CD14-positive monocyte (primary cell): Measurements from ENCODE around the gene RAD51C. TPM values are rescaled to one million over a fixed set of nuclear protein-coding genes. Genes with fewer than 3 reads are reported as not detected.
"Not testable (repeated sequence)": the region's sequence is repeated elsewhere in the genome, so short reads cannot be mapped to it uniquely, and the experiment has no call there.

Experiments used
- DNase-seq, 3 donors: peaks; one replicate each; pipeline ENCODE4 v3.0.0-alpha.2; 2011 to 2022
- H2AFZ ChIP-seq: 2 replicates; pipeline ENCODE4 v1.6.0; 2012; ENCODE audit warnings: mild to moderate bottlenecking, low read depth, low read length, inconsistent platforms; ENCODE audit not compliant: insufficient read depth, poor library complexity, severe bottlenecking
- H3K27ac ChIP-seq, 2 donors: 1 replicate in 1 of 2; 2 replicates in 1 of 2; pipeline ENCODE4 v1.5.1; 2012 to 2013; ENCODE audit warnings: low read length in 2 of 2, control low read depth in 1 of 2, inconsistent platforms in 1 of 2, low read depth in 1 of 2, mild to moderate bottlenecking in 1 of 2
- H3K27me3 ChIP-seq, 2 donors: one replicate each; pipeline versions ENCODE4 v1.6.0 to v1.6.1; 2011 to 2013; ENCODE audit warnings: low read length in 2 of 2; ENCODE audit not compliant: control insufficient read depth in 2 of 2, insufficient read depth in 2 of 2
- H3K36me3 ChIP-seq, 2 donors: replicated peaks in 1 of 2; 1 replicate in 1 of 2; 2 replicates in 1 of 2; pipeline versions ENCODE4 v1.5.1 to v1.6.1; 2012 to 2013; ENCODE audit warnings: low read length in 2 of 2, control low read depth in 1 of 2, inconsistent platforms in 1 of 2, mild to moderate bottlenecking in 1 of 2; ENCODE audit not compliant: insufficient read depth in 2 of 2, control insufficient read depth in 1 of 2
- H3K4me1 ChIP-seq, 2 donors: 1 replicate in 1 of 2; 2 replicates in 1 of 2; pipeline versions ENCODE4 v1.5.1 to v1.6.1; 2012 to 2013; ENCODE audit warnings: low read length in 2 of 2, control low read depth in 1 of 2, inconsistent platforms in 1 of 2, mild to moderate bottlenecking in 1 of 2, moderate library complexity in 1 of 2; ENCODE audit not compliant: insufficient read depth in 2 of 2, control insufficient read depth in 1 of 2
- H3K4me2 ChIP-seq: replicated peaks from 2 replicates; pipeline ENCODE3; 2012; ENCODE audit warnings: low read length, moderate library complexity, mild to moderate bottlenecking; ENCODE audit not compliant: poor library complexity, severe bottlenecking; ENCODE audit errors: extremely low read depth
- H3K4me3 ChIP-seq, 3 experiments: fragments of 200-600 bp in 1 of 3; sonication (generic) in 1 of 3; replicated peaks in 1 of 3; 1 replicate in 2 of 3; 2 replicates in 1 of 3; pipeline ENCODE4 v1.5.1; 2011 to 2013; ENCODE audit warnings: low read length in 3 of 3, mild to moderate bottlenecking in 3 of 3, control low read depth in 2 of 3, low read depth in 2 of 3, inconsistent platforms in 1 of 3, moderate library complexity in 1 of 3
- H3K79me2 ChIP-seq: 2 replicates; pipeline ENCODE4 v1.6.0; 2012; ENCODE audit warnings: mild to moderate bottlenecking, control low read depth, inconsistent platforms, low read length, moderate library complexity; ENCODE audit not compliant: insufficient read depth
- H3K9ac ChIP-seq: 2 replicates; pipeline ENCODE4 v1.6.0; 2017; ENCODE audit warnings: low read length, mild to moderate bottlenecking; ENCODE audit not compliant: insufficient read depth, poor library complexity, severe bottlenecking
- H3K9me3 ChIP-seq, 2 donors: replicated peaks in 1 of 2; 1 replicate in 1 of 2; 2 replicates in 1 of 2; pipeline versions ENCODE4 v1.5.1 to v1.6.1; 2012 to 2013; ENCODE audit warnings: low read length in 2 of 2, control low read depth in 1 of 2; ENCODE audit not compliant: control insufficient read depth in 1 of 2, insufficient read depth in 1 of 2
- H4K20me1 ChIP-seq: 2 replicates; pipeline ENCODE4 v1.6.0; 2012; ENCODE audit warnings: mild to moderate bottlenecking, low read length, control low read depth, moderate library complexity; ENCODE audit not compliant: insufficient read depth
- H3K27ac Mint-ChIP-seq, 7 donors: one replicate each; pipeline ENCODE4 v1.8.0; 2020; ENCODE audit warnings: mild to moderate bottlenecking in 7 of 7, mixed read lengths in 7 of 7, moderate library complexity in 6 of 7, inconsistent platforms in 2 of 7
- H3K27me3 Mint-ChIP-seq, 3 donors: one replicate each; pipeline ENCODE4 v1.8.0; 2021 to 2022; ENCODE audit warnings: low read depth in 3 of 3, mild to moderate bottlenecking in 3 of 3, mixed read lengths in 3 of 3, moderate library complexity in 3 of 3, inconsistent platforms in 1 of 3
- H3K36me3 Mint-ChIP-seq, 2 donors: one replicate each; pipeline ENCODE4 v1.8.0; 2020; ENCODE audit warnings: mixed read lengths in 2 of 2, inconsistent platforms in 1 of 2, mild to moderate bottlenecking in 1 of 2
- H3K4me1 Mint-ChIP-seq: one replicate; pipeline ENCODE4 v1.8.0; 2020; ENCODE audit warnings: mild to moderate bottlenecking, mixed read lengths
- H3K4me3 Mint-ChIP-seq, 2 donors: one replicate each; pipeline ENCODE4 v1.8.0; 2020; ENCODE audit warnings: mild to moderate bottlenecking in 2 of 2, mixed read lengths in 2 of 2, moderate library complexity in 1 of 2
- H3K9me3 Mint-ChIP-seq, 7 donors: one replicate each; pipeline ENCODE4 v1.8.0; 2020 to 2022; ENCODE audit warnings: mixed read lengths in 7 of 7, mild to moderate bottlenecking in 6 of 7, moderate library complexity in 6 of 7, inconsistent platforms in 2 of 7
- WGBS: methylation state at CpG from one replicate; pipeline ENCODE4 v1.1.5; 2013; ENCODE audit warnings: missing lambda C conversion rate; ENCODE audit not compliant: insufficient coverage; 5-methylcytosine and 5-hydroxymethylcytosine counted together
- intact Hi-C, 2 donors: fragments of 100-400 bp; cut with micrococcal nuclease; formaldehyde crosslinking; loops; one replicate each; pipeline versions ENCODE4 v1.15.0 to v1.15.1; 2023
- polyA plus RNA-seq, 3 donors: library from polyadenylated mRNA; depleted of rRNA in 1 of 3; unstranded in 2 of 3; stranded (reverse) in 1 of 3; fragments of 300-500 nt in 2 of 3; fragments of >200 nt in 1 of 3; fragmentation: Illumina TruSeq in 2 of 3; gene quantifications; 1 replicate in 2 of 3; 2 replicates in 1 of 3; pipeline ENCODE4 v1.2.3, GENCODE V29; 2012 to 2021
- TF ChIP-seq, protein P1 (sequence below): fragments of 200-600 bp; IDR thresholded peaks from one replicate; pipeline ENCODE4 v1.8.0; 2022; ENCODE audit warnings: antibody characterized with exemption, mild to moderate bottlenecking

The RAD51C gene
- polyA plus RNA-seq, 3 donors: 6.8 to 14.5 (median 13.1) TPM

DNA sequence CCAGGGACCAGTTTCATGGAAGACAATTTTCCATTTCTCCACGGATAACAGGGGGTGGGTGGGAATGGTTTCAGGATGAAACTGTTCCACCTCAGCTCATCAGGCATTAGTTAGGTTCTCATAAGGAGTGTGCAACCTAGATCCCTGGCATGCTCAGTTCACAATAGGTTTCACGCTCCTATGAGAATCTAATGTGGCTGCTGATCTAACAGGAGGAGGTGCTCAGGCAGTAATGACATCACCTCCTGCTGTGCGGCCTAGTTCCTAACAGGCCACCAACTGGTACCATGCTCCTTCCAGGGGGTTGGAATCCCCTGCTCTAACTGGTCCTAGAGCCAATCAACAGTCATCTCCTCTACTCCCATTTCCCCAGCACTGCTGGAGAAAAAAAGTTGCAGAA, 20.4 kb upstream of the RAD51C start:
- DNase-seq: no peak
- no peaks in the 10 kb centered on the region for H3K4me1 ChIP-seq
- no peak overlapping the region for H3K4me3 ChIP-seq
- TF ChIP-seq, protein P1, sequence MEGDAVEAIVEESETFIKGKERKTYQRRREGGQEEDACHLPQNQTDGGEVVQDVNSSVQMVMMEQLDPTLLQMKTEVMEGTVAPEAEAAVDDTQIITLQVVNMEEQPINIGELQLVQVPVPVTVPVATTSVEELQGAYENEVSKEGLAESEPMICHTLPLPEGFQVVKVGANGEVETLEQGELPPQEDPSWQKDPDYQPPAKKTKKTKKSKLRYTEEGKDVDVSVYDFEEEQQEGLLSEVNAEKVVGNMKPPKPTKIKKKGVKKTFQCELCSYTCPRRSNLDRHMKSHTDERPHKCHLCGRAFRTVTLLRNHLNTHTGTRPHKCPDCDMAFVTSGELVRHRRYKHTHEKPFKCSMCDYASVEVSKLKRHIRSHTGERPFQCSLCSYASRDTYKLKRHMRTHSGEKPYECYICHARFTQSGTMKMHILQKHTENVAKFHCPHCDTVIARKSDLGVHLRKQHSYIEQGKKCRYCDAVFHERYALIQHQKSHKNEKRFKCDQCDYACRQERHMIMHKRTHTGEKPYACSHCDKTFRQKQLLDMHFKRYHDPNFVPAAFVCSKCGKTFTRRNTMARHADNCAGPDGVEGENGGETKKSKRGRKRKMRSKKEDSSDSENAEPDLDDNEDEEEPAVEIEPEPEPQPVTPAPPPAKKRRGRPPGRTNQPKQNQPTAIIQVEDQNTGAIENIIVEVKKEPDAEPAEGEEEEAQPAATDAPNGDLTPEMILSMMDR: no peak
- Mint-ChIP-seq H3K27me3 (peaks cover 6 to 14% (median 6%) of the 10 kb centered on the region in 3 donors), H3K36me3 (peaks cover 0 to 3% of the 10 kb centered on the region in 2 donors), H3K4me3 (no peak overlapping the region), H3K27ac (peak overlapping the region in 1 of 7 donors; percentile 2), H3K9me3 (no peaks in the 10 kb centered on the region), H3K4me1 (peaks cover 10% of the 10 kb centered on the region)
- no peaks in the 10 kb centered on the region for H4K20me1 ChIP-seq
- H3K4me2 ChIP-seq: no peak overlapping the region
- no peaks in the 10 kb centered on the region for H3K27me3 ChIP-seq
- H3K9me3 ChIP-seq: no peaks in the 10 kb centered on the region
- no peak overlapping the region for H2AFZ ChIP-seq
- H3K79me2 ChIP-seq: no peaks in the 10 kb centered on the region
- no peaks in the 10 kb centered on the region for H3K36me3 ChIP-seq
- intact Hi-C loops: no loop called here
- no peak overlapping the region for H3K27ac ChIP-seq
- no peak overlapping the region for H3K9ac ChIP-seq
- 87% methylated on average over 3 of the region's 3 CpGs for WGBS

DNA sequence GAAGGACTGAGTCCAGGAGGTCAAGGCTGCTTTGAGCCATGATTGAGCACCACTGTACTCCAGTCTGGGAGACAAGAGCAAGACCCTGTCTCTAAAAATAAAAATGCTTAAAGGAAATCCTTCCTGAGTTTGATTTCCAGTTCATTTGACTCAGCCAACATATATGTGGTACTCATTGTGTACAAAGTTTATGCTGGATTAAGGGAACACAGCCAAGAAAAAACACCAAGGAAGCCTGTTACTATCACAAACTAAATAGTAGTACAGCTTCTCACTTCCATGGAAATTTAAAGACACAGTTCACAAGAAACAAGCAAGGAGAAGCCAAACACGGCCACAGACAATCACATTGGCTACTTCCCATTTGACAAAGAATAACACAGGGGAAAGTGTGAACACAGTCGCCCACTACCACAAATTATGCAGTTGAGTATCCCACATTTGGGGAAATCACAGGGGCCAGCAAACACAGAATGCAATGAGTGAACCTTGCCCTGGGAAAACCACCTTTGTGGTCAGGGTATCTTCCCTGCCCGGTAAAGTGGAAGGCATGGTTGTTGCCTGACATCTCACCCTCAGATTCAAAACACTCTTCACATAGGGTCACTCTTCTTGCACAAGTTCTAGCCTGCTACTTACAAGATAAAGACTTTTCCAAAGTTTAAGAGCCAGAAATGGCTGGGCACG, 15.1 kb upstream of the RAD51C start:
- Histone ChIP-seq H4K20me1 (no peaks in the 10 kb centered on the region), H3K27me3 (no peaks in the 10 kb centered on the region), H3K9me3 (no peaks in the 10 kb centered on the region), H2AFZ (no peak overlapping the region), H3K9ac (no peak overlapping the region), H3K36me3 (no peaks in the 10 kb centered on the region), H3K4me1 (no peaks in the 10 kb centered on the region), H3K4me3 (no peak overlapping the region), H3K27ac (no peak overlapping the region), H3K4me2 (no peak overlapping the region), H3K79me2 (no peaks in the 10 kb centered on the region)
- H3K4me3 Mint-ChIP-seq: no peak overlapping the region
- no peaks in the 10 kb centered on the region for H3K36me3 Mint-ChIP-seq
- H3K9me3 Mint-ChIP-seq: peaks cover 0 to 5% (median 0%) of the 10 kb centered on the region in 7 donors
- no peak overlapping the region for H3K27ac Mint-ChIP-seq
- H3K27me3 Mint-ChIP-seq: peaks cover 3 to 8% (median 5%) of the 10 kb centered on the region in 3 donors
- no peak for DNase-seq
- peaks cover 7% of the 10 kb centered on the region for H3K4me1 Mint-ChIP-seq
- WGBS: 88% methylated on average over 1 of the region's 4 CpGs
- TF ChIP-seq, protein P1: no peak
- intact Hi-C loops: no loop called here

DNA sequence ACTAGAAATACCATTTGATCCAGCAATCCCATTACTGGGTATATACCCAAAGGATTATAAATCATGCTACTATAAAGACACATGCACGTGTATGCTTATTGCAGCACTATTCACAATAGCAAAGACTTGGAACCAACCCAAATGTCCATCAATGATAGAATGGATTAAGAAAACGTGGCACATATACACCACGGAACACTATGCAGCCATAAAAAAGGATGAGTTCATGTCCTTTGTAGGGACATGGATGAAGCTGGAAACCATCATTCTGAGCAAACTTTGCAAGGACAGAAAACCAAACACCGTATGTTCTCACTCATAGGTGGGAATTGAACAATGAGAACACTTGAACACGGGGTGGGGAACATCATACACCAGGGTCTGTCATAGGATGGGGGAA, 14.1 kb upstream of the RAD51C start:
- 100% methylated on average over 1 of the region's 5 CpGs for WGBS
- H4K20me1 ChIP-seq, DNase-seq, H3K27ac Mint-ChIP-seq, intact Hi-C loops, H3K27me3 ChIP-seq, H3K4me1 ChIP-seq, H3K4me2 ChIP-seq, H3K4me1 Mint-ChIP-seq, H3K79me2 ChIP-seq, H3K27ac ChIP-seq, H2AFZ ChIP-seq, H3K27me3 Mint-ChIP-seq, H3K9me3 Mint-ChIP-seq, H3K9ac ChIP-seq, H3K4me3 Mint-ChIP-seq, H3K4me3 ChIP-seq, H3K36me3 Mint-ChIP-seq, H3K9me3 ChIP-seq, H3K36me3 ChIP-seq: not testable (repeated sequence)
